GM18867 (cell line): ENCODE data around the gene CHMP1B.
"Not testable (repeated sequence)": the region's sequence is repeated elsewhere in the genome, so short reads cannot be mapped to it uniquely, and the experiment has no call there.

Source experiments
- ATAC-seq: cut with Tn5 transposase; IDR thresholded peaks from one replicate; pipeline ENCODE4 v1.9.1; 2021; ENCODE audit warnings: mild to moderate bottlenecking, moderate library complexity; ENCODE audit not compliant: unreplicated experiment

The CHMP1B gene

GRCh38 chr18:11834772-11835171 lies 16.4 kb upstream of the CHMP1B start:
- no peak for ATAC-seq

GRCh38 chr18:11839556-11839955 lies 11.7 kb upstream of the CHMP1B start:
- no peak for ATAC-seq

- ATAC-seq, result no peak
These were observed 10.7 kb upstream of the CHMP1B start for GRCh38 chr18:11840493-11840892.

GRCh38 chr18:11842562-11842961 lies 8.7 kb upstream of the CHMP1B start:
- ATAC-seq, result no peak

GRCh38 chr18:11844436-11844835 lies 6.8 kb upstream of the CHMP1B start:
- ATAC-seq, result no peak

GRCh38 chr18:11845654-11846053 lies 5.6 kb upstream of the CHMP1B start:
- no peak for ATAC-seq

- no peak for ATAC-seq
These were observed 3.4 kb upstream of the CHMP1B start for GRCh38 chr18:11847811-11848210.

GRCh38 chr18:11849279-11849678 lies 1.9 kb upstream of the CHMP1B start:
- no peak for ATAC-seq

- no peak for ATAC-seq
These were observed 1.2 kb upstream of the CHMP1B start for GRCh38 chr18:11849841-11850634.

GRCh38 chr18:11850821-11851145 lies 430 bp upstream of the CHMP1B start:
- ATAC-seq, result peak; percentile 34

GRCh38 chr18:11851806-11852337 lies 659 bp downstream of the CHMP1B start:
- ATAC-seq, result peak; percentile 24

- not testable (repeated sequence) for ATAC-seq
These were observed 3.3 kb downstream of the CHMP1B start for GRCh38 chr18:11854554-11854953.

GRCh38 chr18:11857177-11857887 lies 6.1 kb downstream of the CHMP1B start:
- no peak for ATAC-seq

- no peak for ATAC-seq
These were observed 8.1 kb downstream of the CHMP1B start for GRCh38 chr18:11859282-11859830.

- ATAC-seq, result no peak
These were observed 8.7 kb downstream of the CHMP1B start for GRCh38 chr18:11859903-11860407.

- ATAC-seq, result no peak
These were observed 9.6 kb downstream of the CHMP1B start for GRCh38 chr18:11860594-11861450.

GRCh38 chr18:11861583-11862288 lies 10.5 kb downstream of the CHMP1B start:
- ATAC-seq, result no peak

- no peak for ATAC-seq
These were observed 11.4 kb downstream of the CHMP1B start for GRCh38 chr18:11862468-11863137.

GRCh38 chr18:11864471-11864870 lies 13.3 kb downstream of the CHMP1B start:
- no peak for ATAC-seq

GRCh38 chr18:11865071-11865470 lies 13.9 kb downstream of the CHMP1B start:
- ATAC-seq, result no peak
